ENCODE data around the gene OR2B2. TPM values are rescaled to one million over a fixed set of nuclear protein-coding genes. Genes with fewer than 3 reads are reported as not detected.

The OR2B2 gene
- total and polyA plus RNA-seq, 7 donors, result not detected

DNA sequence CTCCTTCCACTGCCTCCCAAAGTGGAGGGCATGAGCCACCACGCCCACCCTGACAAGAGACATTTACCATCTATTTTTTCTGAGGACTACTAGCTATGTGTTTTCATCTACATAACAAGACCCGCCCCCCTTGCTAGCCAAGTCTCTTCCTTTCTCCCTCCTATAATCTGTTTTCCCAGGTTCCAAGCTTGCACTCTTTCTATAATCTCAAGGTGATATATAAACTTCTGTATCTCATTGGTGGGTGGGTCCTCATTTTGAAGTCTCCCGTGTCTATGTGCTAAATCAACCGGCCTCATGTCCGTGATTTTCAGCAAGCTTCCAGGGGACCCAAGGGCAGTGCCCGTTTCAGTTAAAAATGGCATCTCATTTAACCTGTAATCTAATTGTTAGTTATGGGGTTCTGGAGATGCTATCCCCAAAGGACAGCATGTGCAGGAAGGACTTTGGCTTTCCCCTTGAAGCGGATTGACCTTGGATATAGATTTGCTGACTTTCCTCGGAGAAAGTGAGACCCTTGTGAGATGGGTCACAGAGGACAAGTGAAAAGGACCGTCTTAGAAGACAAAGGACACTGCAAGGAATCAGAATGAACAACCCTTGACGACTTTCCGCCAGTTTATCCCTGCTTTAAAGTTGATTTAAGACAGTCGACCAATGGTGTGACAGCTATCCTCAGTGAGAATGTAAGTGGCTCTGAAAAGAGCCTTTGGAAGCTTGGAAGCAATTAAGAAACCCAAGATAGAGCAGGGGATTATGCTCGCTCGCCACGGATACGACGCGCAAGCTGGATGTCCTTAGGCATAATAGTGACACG lies 22.4 kb downstream of the OR2B2 start:
- ATAC-seq, result no peak
- H3K36me3 ChIP-seq (ENCODE audit: insufficient read depth in 1 of 2, low read depth in 1 of 2), result no peaks in the 10 kb centered on the region
- WGBS, 3 donors, result 33 to 40% (median 34%) methylated on average over 19 of the region's 19 CpGs
- peaks cover 4% of the 10 kb centered on the region for H3K4me1 ChIP-seq
- no peak for DNase-seq
- no peak overlapping the region for H3K27ac ChIP-seq
- H3K9me3 ChIP-seq, result no peaks in the 10 kb centered on the region
- TF ChIP-seq, protein P1, sequence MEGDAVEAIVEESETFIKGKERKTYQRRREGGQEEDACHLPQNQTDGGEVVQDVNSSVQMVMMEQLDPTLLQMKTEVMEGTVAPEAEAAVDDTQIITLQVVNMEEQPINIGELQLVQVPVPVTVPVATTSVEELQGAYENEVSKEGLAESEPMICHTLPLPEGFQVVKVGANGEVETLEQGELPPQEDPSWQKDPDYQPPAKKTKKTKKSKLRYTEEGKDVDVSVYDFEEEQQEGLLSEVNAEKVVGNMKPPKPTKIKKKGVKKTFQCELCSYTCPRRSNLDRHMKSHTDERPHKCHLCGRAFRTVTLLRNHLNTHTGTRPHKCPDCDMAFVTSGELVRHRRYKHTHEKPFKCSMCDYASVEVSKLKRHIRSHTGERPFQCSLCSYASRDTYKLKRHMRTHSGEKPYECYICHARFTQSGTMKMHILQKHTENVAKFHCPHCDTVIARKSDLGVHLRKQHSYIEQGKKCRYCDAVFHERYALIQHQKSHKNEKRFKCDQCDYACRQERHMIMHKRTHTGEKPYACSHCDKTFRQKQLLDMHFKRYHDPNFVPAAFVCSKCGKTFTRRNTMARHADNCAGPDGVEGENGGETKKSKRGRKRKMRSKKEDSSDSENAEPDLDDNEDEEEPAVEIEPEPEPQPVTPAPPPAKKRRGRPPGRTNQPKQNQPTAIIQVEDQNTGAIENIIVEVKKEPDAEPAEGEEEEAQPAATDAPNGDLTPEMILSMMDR (IDR thresholded peaks at IDR 0.05), result no peak
- H3K27me3 ChIP-seq (ENCODE audit: insufficient read depth in 3 of 3, low read length in 2 of 3), result peaks cover 0 to 45% (median 0%) of the 10 kb centered on the region in 3 donors
- intact Hi-C loops (cut with DNase I), result loop anchor here (5.0 to 10.0 kb wide), 3 partner anchors 138 to 763 kb away; no protein-coding TSS in a partner anchor
- H3K4me3 ChIP-seq, result peak overlapping the region; percentile 54

DNA sequence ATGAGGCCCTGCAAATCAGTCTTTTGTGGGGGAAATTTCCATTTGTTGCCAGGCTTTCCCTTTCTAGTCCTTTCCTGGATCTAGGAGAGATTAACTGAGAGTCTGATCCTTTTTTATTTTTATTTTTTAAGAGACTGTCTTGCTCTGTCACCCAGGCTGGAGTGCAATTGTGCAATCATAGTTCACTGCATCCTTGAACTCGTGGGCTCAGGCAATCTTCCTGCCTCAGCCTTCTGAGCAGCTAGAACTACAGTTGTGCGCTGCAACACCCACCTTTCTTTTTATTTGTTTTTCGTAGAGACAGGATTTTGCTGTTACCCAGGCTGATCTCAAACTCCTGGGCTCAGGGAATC lies 22.9 kb downstream of the OR2B2 start:
- TF ChIP-seq, protein P1 (IDR thresholded peaks at IDR 0.05), result no peak
- Histone ChIP-seq H3K27me3 (ENCODE audit: insufficient read depth in 3 of 3, low read length in 2 of 3) (peaks cover 0 to 45% (median 0%) of the 10 kb centered on the region in 3 donors), H3K36me3 (ENCODE audit: insufficient read depth in 1 of 2, low read depth in 1 of 2) (no peaks in the 10 kb centered on the region), H3K4me1 (peaks cover 4% of the 10 kb centered on the region), H3K27ac (no peak overlapping the region), H3K4me3 (no peak overlapping the region), H3K9me3 (no peaks in the 10 kb centered on the region)
- intact Hi-C loops (cut with DNase I), result no loop called here
- WGBS, 3 donors, result 80 to 84% (median 81%) methylated on average over 3 of the region's 3 CpGs
- ATAC-seq, result no peak
- DNase-seq, result no peak

DNA sequence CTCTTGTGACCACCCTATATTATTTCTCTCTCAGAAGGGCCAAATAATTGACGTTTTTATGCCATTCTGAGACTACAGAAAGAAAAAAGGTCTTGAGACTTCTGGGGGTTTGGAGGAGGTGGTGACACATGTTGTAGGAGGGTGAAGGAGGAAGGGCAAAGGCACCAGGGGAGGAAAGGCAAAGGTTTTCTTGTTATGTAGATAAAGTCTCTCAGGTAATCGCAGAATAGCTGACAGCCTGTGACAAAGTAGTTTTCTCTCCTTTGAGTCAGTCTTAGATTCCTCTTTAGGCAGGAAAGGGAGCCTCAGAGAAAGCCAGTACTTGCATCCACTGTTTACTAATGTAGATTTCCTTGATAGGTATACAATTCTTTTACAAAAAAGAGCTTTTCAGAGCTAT lies 23.6 kb downstream of the OR2B2 start:
- DNase-seq (no peak), ATAC-seq (no peak)
- 76 to 88% (median 84%) methylated on average over 2 of the region's 2 CpGs for WGBS, 3 donors
- Histone ChIP-seq H3K27me3 (ENCODE audit: insufficient read depth in 3 of 3, low read length in 2 of 3) (peaks cover 0 to 45% (median 0%) of the 10 kb centered on the region in 3 donors), H3K4me3 (no peak overlapping the region), H3K27ac (no peak overlapping the region), H3K36me3 (ENCODE audit: insufficient read depth in 1 of 2, low read depth in 1 of 2) (no peaks in the 10 kb centered on the region), H3K4me1 (no peaks in the 10 kb centered on the region), H3K9me3 (no peaks in the 10 kb centered on the region)
- intact Hi-C loops (cut with DNase I), result no loop called here
- TF ChIP-seq, protein P1 (IDR thresholded peaks at IDR 0.05), result no peak

DNA sequence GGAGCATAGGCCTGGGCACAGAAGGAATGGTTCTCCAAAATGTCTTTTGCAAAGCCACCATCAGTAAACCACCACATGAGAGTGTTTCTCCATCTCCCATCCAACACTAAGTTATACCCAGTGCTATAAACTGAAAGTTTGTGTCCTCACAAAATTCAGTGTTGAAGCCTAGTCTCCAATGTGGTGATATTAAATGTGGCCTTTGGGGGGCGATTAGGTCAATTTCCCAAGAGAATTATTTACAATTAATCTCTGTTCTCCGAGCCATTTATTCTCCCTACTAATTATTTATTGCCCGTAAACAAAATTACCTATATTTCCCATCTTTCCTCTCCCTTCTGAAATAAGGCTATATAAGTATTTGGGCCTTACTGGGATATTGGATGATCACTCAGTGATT lies 26.1 kb downstream of the OR2B2 start:
- Histone ChIP-seq H3K27ac (no peak overlapping the region), H3K27me3 (ENCODE audit: insufficient read depth in 3 of 3, low read length in 2 of 3) (peaks cover 0 to 40% (median 0%) of the 10 kb centered on the region in 3 donors), H3K4me3 (no peak overlapping the region), H3K9me3 (no peaks in the 10 kb centered on the region), H3K4me1 (no peaks in the 10 kb centered on the region), H3K36me3 (ENCODE audit: insufficient read depth in 1 of 2, low read depth in 1 of 2) (no peaks in the 10 kb centered on the region)
- WGBS, 3 donors, result 83 to 88% (median 85%) methylated on average over 3 of the region's 3 CpGs
- TF ChIP-seq, protein P1 (IDR thresholded peaks at IDR 0.05), result no peak
- ATAC-seq (no peak), DNase-seq (no peak)
- intact Hi-C loops (cut with DNase I), result no loop called here

Data from psoas muscle (tissue), 8 donors.